ENCODE results near the gene GLOD4. TPM values are rescaled to one million over a fixed set of nuclear protein-coding genes. Genes with fewer than 3 reads are reported as not detected.

GLOD4 gene
- total and polyA plus RNA-seq, 5 donors, result 23.6 to 42.9 (median 32.6) TPM

GRCh38 chr17:802481-802880 lies 20.4 kb upstream of the GLOD4 start:
- Histone ChIP-seq H3K27ac (ENCODE audit: low read length) (no peak overlapping the region), H3K4me3 (ENCODE audit: low read length) (no peak overlapping the region), H3K27me3 (ENCODE audit: control insufficient read depth, insufficient read depth) (no peaks in the 10 kb centered on the region), H3K9me3 (ENCODE audit: control insufficient read depth, low read length) (no peaks in the 10 kb centered on the region), H3K4me1 (ENCODE audit: control insufficient read depth, insufficient read depth, low read length) (no peaks in the 10 kb centered on the region)
- DNase-seq (no peak), ATAC-seq (peak in 1 of 2 donors; percentile 18)
- 94% methylated on average over 14 of the region's 14 CpGs for WGBS
- intact Hi-C loops (cut with DNase I), result no loop called here

- ATAC-seq (no peak), DNase-seq (no peak)
- Histone ChIP-seq H3K27ac (ENCODE audit: low read length) (no peak overlapping the region), H3K9me3 (ENCODE audit: control insufficient read depth, low read length) (no peaks in the 10 kb centered on the region), H3K4me1 (ENCODE audit: control insufficient read depth, insufficient read depth, low read length) (no peaks in the 10 kb centered on the region), H3K4me3 (ENCODE audit: low read length) (no peak overlapping the region), H3K27me3 (ENCODE audit: control insufficient read depth, insufficient read depth) (no peaks in the 10 kb centered on the region)
- intact Hi-C loops (cut with DNase I), result no loop called here
- WGBS, result 83% methylated on average over 6 of the region's 6 CpGs
These were observed 19.6 kb upstream of the GLOD4 start for GRCh38 chr17:801660-802059.

- Histone ChIP-seq H3K27ac (ENCODE audit: low read length) (no peak overlapping the region), H3K9me3 (ENCODE audit: control insufficient read depth, low read length) (no peaks in the 10 kb centered on the region), H3K4me3 (ENCODE audit: low read length) (no peak overlapping the region), H3K27me3 (ENCODE audit: control insufficient read depth, insufficient read depth) (no peaks in the 10 kb centered on the region), H3K4me1 (ENCODE audit: control insufficient read depth, insufficient read depth, low read length) (no peaks in the 10 kb centered on the region)
- ATAC-seq (no peak), DNase-seq (no peak)
- WGBS, result 91% methylated on average over 39 of the region's 39 CpGs
- intact Hi-C loops (cut with DNase I), result no loop called here
These were observed 18.6 kb upstream of the GLOD4 start for GRCh38 chr17:800446-801242.

- intact Hi-C loops (cut with DNase I), result loop anchor here in 2 of 4 donors (5.0 to 10.0 kb wide), 3 partner anchors 178 to 256 kb away; partner anchors contain the start of gene NXN (in 1 of the 2)
- DNase-seq (no peak), ATAC-seq (no peak)
- Histone ChIP-seq H3K4me1 (ENCODE audit: control insufficient read depth, insufficient read depth, low read length) (no peaks in the 10 kb centered on the region), H3K4me3 (ENCODE audit: low read length) (no peak overlapping the region), H3K27me3 (ENCODE audit: control insufficient read depth, insufficient read depth) (no peaks in the 10 kb centered on the region), H3K9me3 (ENCODE audit: control insufficient read depth, low read length) (no peaks in the 10 kb centered on the region), H3K27ac (ENCODE audit: low read length) (no peak overlapping the region)
- WGBS, result 88% methylated on average over 11 of the region's 11 CpGs
These were observed 17.2 kb upstream of the GLOD4 start for GRCh38 chr17:799261-799660.

GRCh38 chr17:798246-798645 lies 16.2 kb upstream of the GLOD4 start:
- H3K9me3 ChIP-seq (ENCODE audit: control insufficient read depth, low read length), result no peaks in the 10 kb centered on the region
- intact Hi-C loops (cut with DNase I), result loop anchor here in 2 of 4 donors (5.0 to 10.0 kb wide), 3 partner anchors 179 to 257 kb away; partner anchors contain the start of gene NXN (in 1 of the 2)
- no peak overlapping the region for H3K4me3 ChIP-seq (ENCODE audit: low read length)
- ATAC-seq (no peak), DNase-seq (no peak)
- no peaks in the 10 kb centered on the region for H3K4me1 ChIP-seq (ENCODE audit: control insufficient read depth, insufficient read depth, low read length)
- WGBS, result 80% methylated on average over 11 of the region's 11 CpGs
- no peak overlapping the region for H3K27ac ChIP-seq (ENCODE audit: low read length)
- H3K27me3 ChIP-seq (ENCODE audit: control insufficient read depth, insufficient read depth), result no peaks in the 10 kb centered on the region

- 75% methylated on average over 22 of the region's 22 CpGs for WGBS
- DNase-seq (no peak), ATAC-seq (no peak)
- H3K27ac ChIP-seq (ENCODE audit: low read length), result no peak overlapping the region
- no peaks in the 10 kb centered on the region for H3K9me3 ChIP-seq (ENCODE audit: control insufficient read depth, low read length)
- H3K4me1 ChIP-seq (ENCODE audit: control insufficient read depth, insufficient read depth, low read length), result no peaks in the 10 kb centered on the region
- H3K4me3 ChIP-seq (ENCODE audit: low read length), result no peak overlapping the region
- intact Hi-C loops (cut with DNase I), result loop anchor here in 2 of 4 donors (5.0 to 10.0 kb wide), 3 partner anchors 180 to 257 kb away; partner anchors contain the start of gene NXN (in 1 of the 2)
- no peaks in the 10 kb centered on the region for H3K27me3 ChIP-seq (ENCODE audit: control insufficient read depth, insufficient read depth)
These were observed 15.3 kb upstream of the GLOD4 start for GRCh38 chr17:797236-797840.

- 70% methylated on average over 15 of the region's 15 CpGs for WGBS
- H3K9me3 ChIP-seq (ENCODE audit: control insufficient read depth, low read length), result no peaks in the 10 kb centered on the region
- H3K27ac ChIP-seq (ENCODE audit: low read length), result no peak overlapping the region
- DNase-seq, result no peak
- no peaks in the 10 kb centered on the region for H3K27me3 ChIP-seq (ENCODE audit: control insufficient read depth, insufficient read depth)
- no peak overlapping the region for H3K4me3 ChIP-seq (ENCODE audit: low read length)
- intact Hi-C loops (cut with DNase I), result loop anchor here in 2 of 4 donors (5.0 to 10.0 kb wide), 3 partner anchors 181 to 258 kb away; partner anchors contain the start of gene NXN (in 1 of the 2)
- ATAC-seq, result no peak
- H3K4me1 ChIP-seq (ENCODE audit: control insufficient read depth, insufficient read depth, low read length), result no peaks in the 10 kb centered on the region
These were observed 14.5 kb upstream of the GLOD4 start for GRCh38 chr17:796609-797008.

GRCh38 chr17:795721-796120 lies 13.6 kb upstream of the GLOD4 start:
- H3K27ac ChIP-seq (ENCODE audit: low read length), result no peak overlapping the region
- ATAC-seq, result no peak

GRCh38 chr17:795276-795675 lies 13.2 kb upstream of the GLOD4 start:
- peak overlapping the region; percentile 33 for H3K4me3 ChIP-seq (ENCODE audit: low read length)
- ATAC-seq, result peak in 1 of 2 donors; percentile 2
- H3K4me1 ChIP-seq (ENCODE audit: control insufficient read depth, insufficient read depth, low read length), result no peaks in the 10 kb centered on the region
- WGBS, result 49% methylated on average over 14 of the region's 14 CpGs
- no peak for DNase-seq
- H3K27me3 ChIP-seq (ENCODE audit: control insufficient read depth, insufficient read depth), result no peaks in the 10 kb centered on the region
- intact Hi-C loops (cut with DNase I), result loop anchor here (1.0 to 10.0 kb wide), 5 partner anchors 182 to 260 kb away; partner anchors contain the start of gene NXN (in 1 of the 4)
- H3K9me3 ChIP-seq (ENCODE audit: control insufficient read depth, low read length), result no peaks in the 10 kb centered on the region
- H3K27ac ChIP-seq (ENCODE audit: low read length), result no peak overlapping the region

More at GRCh38 chr17:795721-796120, 13.6 kb upstream of the GLOD4 start:
- Histone ChIP-seq H3K4me3 (ENCODE audit: low read length) (no peak overlapping the region), H3K27me3 (ENCODE audit: control insufficient read depth, insufficient read depth) (no peaks in the 10 kb centered on the region), H3K4me1 (ENCODE audit: control insufficient read depth, insufficient read depth, low read length) (no peaks in the 10 kb centered on the region), H3K9me3 (ENCODE audit: control insufficient read depth, low read length) (no peaks in the 10 kb centered on the region)
- WGBS, result 69% methylated on average over 9 of the region's 9 CpGs
- DNase-seq, result no peak
- intact Hi-C loops (cut with DNase I), result loop anchor here (1.0 to 10.0 kb wide), 5 partner anchors 182 to 259 kb away; partner anchors contain the start of gene NXN (in 1 of the 4)

- Histone ChIP-seq H3K27me3 (ENCODE audit: control insufficient read depth, insufficient read depth) (no peaks in the 10 kb centered on the region), H3K27ac (ENCODE audit: low read length) (no peak overlapping the region), H3K9me3 (ENCODE audit: control insufficient read depth, low read length) (no peaks in the 10 kb centered on the region), H3K4me1 (ENCODE audit: control insufficient read depth, insufficient read depth, low read length) (no peaks in the 10 kb centered on the region), H3K4me3 (ENCODE audit: low read length) (peak overlapping the region; percentile 33)
- WGBS, result 4% methylated on average over 18 of the region's 18 CpGs
- ATAC-seq, result peak; percentile 77
- peak; percentile 89 to 95 (median 94) for DNase-seq
- intact Hi-C loops (cut with DNase I), result loop anchor here (1.0 to 10.0 kb wide), 5 partner anchors 182 to 260 kb away; partner anchors contain the start of gene NXN (in 1 of the 4)
These were observed 12.8 kb upstream of the GLOD4 start for GRCh38 chr17:794876-795275.

GRCh38 chr17:792277-792676 lies 10.2 kb upstream of the GLOD4 start:
- Histone ChIP-seq H3K4me3 (ENCODE audit: low read length) (no peak overlapping the region), H3K27me3 (ENCODE audit: control insufficient read depth, insufficient read depth) (no peaks in the 10 kb centered on the region), H3K4me1 (ENCODE audit: control insufficient read depth, insufficient read depth, low read length) (no peaks in the 10 kb centered on the region), H3K27ac (ENCODE audit: low read length) (no peak overlapping the region), H3K9me3 (ENCODE audit: control insufficient read depth, low read length) (no peaks in the 10 kb centered on the region)
- no peak for ATAC-seq
- no peak for DNase-seq
- intact Hi-C loops (cut with DNase I), result loop anchor here in 1 of 4 donors (10.0 kb wide), 1 partner anchor 263 kb away; no protein-coding TSS in a partner anchor
- WGBS, result 80% methylated on average over 9 of the region's 9 CpGs
